T-helper 2 cell treated with Interferon-gamma antibody and Interleukin-4, amounts not matched to agents 100 ng/mL and 5 ng/mL, for 36 hours (primary cell): Measurements from ENCODE around the gene RTN4RL1. TPM values are rescaled to one million over a fixed set of nuclear protein-coding genes. Genes with fewer than 3 reads are reported as not detected.
"Not testable (repeated sequence)": the region's sequence is repeated elsewhere in the genome, so short reads cannot be mapped to it uniquely, and the experiment has no call there.

ENCODE experiments used
- intact Hi-C: fragments of 100-400 bp; cut with micrococcal nuclease; formaldehyde crosslinking; loops from one replicate; pipeline ENCODE4 v1.15.1; 2023
- total RNA-seq: library from RNA; stranded (reverse); gene quantifications from 2 replicates; pipeline ENCODE4 v1.2.3, GENCODE V29; 2022

Gene RTN4RL1
- total RNA-seq, 1 donor from 2014 or later: 0.61 TPM

DNA sequence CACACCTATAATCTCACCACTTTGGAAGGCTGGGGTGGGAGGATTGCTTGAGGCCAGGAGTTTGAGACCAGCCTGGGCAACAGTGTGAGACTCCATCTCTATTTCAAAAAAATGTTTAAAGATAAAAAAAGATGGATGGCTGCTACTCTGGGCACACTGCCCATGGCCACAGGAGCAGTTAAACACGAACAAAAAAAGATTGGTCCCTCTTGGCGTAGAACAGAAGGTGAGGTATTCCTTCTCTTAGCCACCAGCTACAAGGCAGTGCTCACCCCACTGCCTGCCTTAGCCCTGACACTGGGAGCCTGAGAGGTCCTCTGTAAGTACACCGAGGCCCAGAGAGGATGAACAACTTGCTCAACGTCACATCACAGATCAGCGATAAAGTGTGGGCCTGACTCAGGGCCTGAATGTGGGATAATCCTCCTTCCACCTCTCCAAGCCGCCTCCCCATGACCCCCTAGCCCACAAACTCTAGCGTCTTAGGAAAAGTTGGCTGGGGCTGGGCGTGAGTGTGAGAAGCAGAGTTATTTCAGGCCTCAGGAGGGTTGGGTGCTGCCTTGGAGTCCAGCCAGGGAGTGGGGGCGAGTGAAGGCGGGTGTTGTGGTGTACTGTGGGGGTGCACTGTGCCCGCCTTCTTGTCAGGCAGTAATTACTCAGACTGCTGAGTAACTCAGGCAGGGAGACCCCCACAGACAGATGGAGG lies 2.5 kb upstream of the RTN4RL1 start:
- intact Hi-C loops: no loop called here

DNA sequence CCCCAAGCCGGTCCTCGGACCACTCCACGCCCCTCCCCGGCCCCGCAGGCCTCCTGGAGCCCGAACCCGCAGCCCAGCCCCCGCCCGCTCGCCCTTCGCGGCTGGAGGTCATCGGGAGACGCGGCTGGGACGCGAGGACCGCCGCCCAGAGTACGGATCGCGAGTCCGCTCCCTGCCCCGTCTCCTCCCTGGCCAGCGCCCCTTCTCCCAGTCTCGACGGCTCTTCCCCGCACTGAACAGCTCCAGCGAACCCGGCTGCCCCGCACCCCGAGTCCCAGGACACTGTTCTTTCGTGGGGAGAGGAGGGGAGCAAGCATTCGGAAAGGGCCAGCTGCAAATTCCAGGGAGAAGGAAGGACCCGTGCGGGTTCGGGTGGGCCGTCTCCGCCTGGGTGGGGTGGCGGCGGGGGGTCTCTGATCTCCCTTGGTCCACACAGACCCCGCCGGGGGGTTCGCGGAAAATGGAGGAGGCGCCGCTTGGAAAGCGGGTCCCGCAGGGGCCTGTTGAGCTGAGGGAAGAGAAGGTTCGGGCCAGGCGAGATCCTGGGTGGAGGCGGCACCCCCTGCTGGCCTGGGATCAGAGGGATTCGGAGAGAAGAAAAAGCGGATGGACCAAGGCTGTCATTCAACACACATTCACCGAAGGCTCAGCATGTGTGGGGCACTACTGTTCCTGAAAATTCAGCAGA lies 632 bp upstream of the RTN4RL1 start:
- intact Hi-C loops: loop anchor here (1.0 kb wide), 1 partner anchor 16 kb away; no protein-coding TSS in a partner anchor

DNA sequence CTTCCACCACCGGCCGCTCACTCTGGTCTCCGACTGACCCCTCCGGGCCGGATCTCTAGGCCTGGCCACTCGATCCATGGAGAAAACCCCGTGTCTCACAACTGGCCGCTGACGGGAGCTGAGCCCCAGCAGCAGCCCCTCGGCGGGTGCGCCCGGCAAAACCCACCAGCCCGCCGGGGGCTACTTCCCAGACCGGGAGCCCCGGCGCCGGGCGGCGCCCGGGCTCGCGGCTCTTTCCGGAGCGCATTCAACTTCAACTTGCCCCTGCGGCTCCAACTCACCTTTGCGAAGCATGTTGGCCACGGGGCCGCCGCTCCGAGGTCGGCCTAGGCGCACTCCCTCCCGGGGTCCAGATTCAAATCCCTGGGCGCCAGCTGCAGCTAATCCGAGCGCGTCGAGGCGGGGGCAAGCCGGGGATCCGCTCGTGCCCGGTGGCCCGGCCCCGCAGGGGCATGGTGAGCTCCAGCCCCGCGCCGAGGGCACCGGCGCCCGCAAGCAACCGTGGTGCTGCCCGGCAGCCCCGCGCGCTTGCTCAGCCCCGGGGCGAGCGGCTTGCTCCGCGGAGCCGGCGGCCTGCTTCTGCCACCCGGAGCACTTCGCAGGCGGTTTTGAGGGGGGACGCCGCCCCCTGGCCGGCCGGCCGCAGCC lies 438 bp downstream of the RTN4RL1 start:
- intact Hi-C loops: loop anchor here (1.0 kb wide), 1 partner anchor 17 kb away; no protein-coding TSS in a partner anchor

DNA sequence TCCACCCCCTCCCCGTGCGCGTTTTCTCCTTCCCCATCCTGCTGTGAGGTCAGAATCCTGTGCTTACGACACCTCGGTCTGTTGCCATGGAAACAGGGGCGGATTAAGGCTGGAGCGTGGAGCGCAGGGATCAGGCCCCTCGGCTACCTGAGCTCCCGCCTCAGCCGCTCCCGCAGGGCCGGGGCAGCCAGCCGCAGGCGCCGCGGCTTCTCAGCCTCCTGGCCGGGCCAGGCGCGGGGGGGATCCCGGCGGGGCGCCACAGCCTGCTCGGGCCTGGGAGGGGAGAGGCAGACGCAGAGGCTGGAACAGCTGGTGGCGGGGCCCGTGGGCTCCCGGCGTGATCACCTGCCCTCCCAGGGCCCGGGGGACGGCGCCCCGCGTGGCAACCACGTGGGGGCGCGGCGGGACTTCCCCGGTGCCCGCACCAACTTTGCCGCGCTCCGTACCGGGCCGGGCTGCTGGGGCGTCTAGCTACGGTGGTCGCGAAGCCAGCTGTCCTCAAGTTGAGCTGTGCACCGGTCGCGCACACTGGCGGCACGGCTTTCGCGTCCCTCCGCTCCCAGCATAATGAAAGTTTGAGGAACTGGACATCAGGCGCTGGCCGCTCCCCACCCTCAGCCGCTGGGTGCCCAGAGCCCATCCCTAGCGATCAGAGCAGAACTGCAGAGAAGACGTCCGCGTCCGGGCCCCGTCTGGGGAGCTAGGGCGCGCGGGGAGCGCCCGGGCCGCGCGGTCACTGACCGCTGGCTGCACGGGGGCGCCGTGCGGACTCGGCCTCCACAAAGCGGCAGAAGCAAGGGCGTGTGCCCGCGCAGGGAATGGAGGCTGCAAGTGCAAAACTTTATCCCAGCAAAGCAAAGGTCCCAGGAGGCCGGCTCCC lies 1.2 kb downstream of the RTN4RL1 start:
- intact Hi-C loops: no loop called here

DNA sequence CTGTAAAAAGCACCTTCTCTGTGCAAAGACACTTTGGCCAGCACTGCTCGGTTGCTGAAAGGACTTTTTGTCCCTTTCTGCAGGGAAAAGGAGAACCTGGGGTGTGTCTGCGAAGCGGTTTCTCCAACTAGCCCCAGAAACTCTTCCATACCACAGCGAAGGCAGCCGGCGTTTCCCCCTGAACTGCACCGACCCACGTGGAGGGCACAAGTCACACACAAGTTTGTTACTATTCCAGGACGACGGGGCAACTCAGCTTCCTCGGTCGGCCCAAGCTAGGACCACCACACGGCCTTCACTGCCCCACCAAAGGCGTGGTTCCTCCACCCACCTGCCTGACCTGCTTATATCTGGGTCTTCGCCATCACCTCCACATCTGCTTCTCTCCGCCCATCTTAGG lies 1.9 kb downstream of the RTN4RL1 start:
- intact Hi-C loops: no loop called here

DNA sequence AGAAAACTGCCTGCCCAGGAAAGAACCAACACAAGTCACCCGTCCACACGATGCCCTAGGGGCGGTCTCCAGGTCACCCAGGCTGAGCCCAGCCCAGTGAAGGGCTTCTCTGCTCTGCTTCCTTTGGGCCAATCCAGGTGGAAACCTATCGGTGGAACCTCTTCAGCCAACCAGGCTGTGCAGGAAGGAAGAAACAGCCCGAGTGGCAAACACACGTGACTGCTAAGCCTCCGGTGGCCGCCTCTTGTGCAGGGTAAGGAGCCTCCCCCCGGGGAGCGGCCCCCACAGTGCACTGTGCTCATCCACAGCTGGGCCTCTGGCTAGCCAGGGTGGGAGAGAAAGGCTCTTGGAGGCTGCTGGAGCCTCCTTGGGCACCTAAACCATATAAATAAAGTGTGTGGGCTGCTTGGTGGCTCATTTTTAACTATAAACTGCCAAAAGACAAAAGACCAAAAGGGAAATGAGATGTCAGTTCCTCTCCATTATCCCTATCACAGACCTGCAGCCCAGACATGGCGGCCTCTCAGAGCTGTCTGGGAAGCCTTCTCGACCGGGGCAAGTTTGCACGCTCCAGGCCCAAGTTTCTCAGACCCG lies 2.4 kb downstream of the RTN4RL1 start:
- intact Hi-C loops: no loop called here

DNA sequence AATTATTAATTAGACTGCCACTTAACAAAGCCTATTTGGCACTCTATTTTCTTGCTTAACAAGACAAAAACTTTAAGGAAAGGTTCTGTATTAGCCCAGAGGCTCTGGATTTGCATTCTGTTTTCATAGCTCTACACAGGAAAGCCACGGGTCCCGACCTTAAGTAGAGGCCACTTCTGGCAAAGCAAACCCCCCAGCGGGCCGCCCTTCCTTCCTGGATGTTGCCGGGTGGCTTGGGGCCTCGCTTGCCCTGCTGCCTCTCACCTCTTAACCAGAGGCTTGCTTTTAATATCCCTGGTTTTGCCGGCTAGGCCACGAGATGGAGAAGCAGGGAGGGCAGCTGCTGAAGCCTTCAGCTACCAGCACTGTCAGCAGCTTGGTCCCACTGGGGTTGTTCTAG lies 4.4 kb downstream of the RTN4RL1 start:
- intact Hi-C loops: no loop called here

DNA sequence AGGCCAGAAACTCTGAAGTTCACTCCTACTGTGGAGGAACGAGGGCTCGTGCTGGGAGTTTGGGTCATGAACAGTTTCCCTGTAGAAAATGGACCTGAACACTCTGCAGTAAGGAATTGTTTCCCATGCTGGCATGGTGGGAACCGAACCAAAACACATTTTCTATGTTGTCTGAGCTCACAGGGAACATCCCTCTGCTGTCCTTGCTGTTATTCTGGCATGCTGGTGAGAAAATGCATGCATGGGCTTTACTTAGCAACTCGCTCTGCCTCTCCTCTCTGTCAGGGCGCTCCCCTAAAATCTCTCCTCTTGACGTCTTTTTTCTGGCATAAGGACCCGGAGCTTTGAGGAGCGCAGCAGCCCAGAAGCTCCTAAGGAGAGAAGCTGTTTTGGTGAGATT lies 5.4 kb downstream of the RTN4RL1 start:
- intact Hi-C loops: no loop called here

DNA sequence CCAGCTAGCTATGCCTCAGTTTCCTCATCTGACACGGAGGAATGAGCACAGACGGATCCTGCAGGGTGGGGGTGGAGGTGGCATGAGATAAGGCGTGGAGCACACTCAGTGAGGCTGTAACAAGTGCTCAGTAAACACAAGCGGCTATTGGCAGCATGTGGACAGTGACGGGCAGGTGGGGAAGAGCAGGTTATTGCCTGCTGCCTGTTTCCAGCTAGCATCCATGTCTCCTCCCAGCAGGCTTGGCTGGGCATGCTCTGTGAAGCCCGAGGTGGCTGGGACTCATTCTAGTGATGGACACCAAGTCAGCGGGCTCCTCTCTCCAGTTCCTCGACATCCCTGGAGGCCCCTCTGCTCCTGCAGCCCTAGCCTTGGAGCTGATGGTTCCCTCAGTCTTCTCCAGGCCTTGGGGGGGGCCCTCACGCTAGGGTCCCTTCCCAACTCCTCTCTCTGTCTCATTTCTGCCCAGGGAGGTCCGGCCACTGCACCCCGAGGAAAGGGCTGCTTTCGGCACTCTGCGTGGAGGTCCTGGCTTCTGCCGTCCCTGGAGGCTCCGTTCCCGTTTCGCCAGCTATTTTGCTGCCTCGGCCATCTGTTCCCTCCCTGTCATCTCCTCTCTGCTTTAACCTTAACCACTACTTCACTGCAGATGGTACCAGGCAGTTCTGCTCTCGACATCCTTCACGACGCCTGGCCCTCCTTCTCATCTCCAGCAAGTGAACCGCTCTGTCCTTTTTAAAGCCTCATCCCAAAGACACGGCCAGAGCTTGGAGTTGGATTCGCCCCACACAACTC lies 6.2 kb downstream of the RTN4RL1 start:
- intact Hi-C loops: no loop called here

DNA sequence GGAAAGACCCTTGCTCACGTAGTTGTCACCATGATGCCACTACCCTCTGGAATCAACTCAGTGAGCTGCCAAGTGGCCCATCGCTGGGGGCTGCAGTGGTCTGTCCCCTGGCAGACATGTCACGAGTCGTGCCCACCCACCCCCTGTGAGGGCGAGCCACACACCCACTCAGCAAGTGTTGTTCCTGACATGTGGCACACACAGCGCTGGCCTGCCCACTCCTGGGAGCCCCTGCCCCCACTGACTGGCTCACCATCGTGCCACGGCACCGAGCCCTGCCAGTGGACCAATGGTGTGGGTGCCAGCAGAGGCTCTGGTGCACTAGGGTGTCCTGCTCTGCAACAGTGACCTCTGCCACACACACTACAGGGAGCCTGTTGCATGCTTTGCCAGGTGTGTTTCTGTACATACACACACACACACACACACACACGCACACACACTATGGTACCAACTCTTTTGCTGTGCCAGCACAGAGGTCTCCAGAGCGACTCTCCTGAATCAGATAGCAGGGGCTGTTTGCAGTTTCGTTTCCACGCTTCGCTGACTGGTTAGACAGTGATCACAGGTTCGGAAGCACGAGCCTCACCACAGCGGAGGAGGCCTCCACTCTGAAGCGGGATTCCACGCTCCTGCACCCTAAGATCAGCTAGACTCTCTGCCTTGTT lies 7.7 kb downstream of the RTN4RL1 start:
- intact Hi-C loops: no loop called here

DNA sequence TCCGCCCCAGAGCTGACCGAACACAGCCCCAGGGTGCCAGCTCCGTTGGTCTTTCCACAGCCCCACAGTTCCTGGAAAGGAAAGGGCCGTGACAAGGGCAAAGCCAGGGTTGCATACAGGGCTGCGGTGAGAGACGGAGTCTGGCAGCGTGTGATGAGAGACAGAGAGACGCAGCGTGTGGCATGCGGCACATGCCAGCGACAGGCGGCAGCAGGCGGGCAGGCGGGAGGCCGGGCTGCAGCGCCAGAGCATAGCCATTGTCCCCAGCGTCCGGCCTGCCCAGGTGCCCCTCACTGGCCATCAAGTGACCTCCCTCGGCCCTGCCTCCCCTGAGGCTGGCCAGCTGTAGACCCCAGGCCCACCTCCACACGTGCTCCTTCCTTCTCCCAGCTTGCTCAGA lies 8.6 kb downstream of the RTN4RL1 start:
- intact Hi-C loops: no loop called here

DNA sequence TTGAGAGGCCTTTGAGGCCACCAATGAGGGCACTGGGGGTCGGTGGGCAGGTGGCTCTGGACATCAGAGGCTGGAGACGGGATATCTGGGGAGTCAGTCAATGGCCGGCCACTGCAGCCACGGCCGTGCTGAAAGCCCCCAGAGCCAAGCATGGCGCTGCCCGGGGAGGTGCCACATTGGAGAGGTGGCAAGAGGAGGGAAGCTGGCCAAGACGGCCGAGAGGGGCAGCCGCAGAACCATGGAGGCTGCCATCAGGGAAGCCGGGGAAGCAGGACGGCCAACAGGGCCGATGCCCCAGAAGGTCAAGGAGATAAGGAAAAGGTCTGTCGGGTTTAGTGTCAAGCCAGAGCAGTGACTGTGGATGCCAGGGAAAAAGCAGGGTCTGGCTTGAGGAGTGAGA lies 9.8 kb downstream of the RTN4RL1 start:
- intact Hi-C loops: no loop called here

DNA sequence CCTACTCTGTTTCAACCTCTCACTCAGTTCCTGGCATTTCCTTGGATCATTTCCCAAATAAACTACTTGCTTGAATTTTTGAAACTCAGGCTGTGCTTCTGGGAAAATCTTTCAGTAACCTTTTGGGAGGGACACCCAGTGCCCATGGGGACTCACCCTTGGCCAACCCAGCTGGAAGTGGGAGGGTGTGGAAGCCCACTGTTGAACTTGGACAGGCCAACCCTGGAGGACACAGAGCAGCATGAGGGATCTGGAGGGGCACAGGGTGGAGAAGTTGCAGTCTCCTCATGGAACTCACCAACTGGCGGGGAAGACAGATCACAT lies 11.2 kb downstream of the RTN4RL1 start:
- intact Hi-C loops: no loop called here

DNA sequence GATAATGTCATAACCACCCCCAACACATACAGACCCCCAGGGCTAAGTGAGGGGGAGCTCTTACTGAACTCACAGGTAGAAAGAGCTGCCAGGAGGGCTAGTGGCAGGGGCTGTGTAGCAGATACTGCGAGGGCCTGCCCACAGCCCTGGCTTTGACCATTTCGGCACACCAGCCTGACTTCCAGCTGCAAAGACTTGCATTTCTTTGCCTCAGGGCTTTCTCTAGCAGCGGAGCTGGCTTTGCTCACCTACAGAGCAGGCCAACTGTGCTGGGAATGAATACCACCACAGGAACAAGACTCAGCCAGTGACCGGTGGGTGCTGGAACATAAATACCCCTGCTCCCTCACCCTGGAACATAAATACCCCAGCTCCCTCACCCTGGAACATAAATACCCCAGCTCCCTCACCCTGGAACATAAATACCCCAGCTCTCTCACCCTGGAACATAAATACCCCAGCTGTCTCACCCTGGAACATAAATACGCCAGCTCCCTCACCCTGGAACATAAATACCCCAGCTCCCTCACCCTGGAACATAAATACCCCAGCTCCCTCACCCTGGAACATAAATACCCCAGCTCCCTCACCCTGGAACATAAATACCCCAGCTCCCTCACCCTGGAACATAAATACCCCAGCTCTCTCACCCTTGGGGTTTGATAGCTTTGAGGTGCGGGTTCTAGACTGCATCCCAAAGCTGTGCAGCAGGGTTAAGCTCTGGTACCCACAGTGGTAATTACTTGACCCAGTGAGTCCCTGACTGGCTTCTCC lies 11.7 kb downstream of the RTN4RL1 start:
- intact Hi-C loops: not testable (repeated sequence)

DNA sequence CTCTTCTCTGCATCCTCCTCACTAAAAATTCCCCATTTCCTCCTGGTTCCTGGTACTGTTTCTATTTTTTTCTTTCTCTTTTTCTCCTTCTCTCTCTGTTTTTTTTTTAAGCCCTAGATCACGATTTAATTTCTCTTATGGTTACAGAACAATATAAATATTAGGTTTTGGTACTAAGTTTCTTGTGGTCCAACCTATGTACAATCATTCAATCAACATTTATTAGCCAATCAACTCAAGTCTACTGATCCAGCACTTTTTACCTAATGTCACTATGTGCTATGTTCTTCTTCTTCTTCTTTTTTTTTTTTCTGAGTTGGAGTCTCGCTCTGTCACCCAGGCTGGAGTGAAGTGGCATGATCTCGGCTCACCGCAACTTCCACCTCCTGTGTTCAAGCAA lies 12.6 kb downstream of the RTN4RL1 start:
- intact Hi-C loops: no loop called here

DNA sequence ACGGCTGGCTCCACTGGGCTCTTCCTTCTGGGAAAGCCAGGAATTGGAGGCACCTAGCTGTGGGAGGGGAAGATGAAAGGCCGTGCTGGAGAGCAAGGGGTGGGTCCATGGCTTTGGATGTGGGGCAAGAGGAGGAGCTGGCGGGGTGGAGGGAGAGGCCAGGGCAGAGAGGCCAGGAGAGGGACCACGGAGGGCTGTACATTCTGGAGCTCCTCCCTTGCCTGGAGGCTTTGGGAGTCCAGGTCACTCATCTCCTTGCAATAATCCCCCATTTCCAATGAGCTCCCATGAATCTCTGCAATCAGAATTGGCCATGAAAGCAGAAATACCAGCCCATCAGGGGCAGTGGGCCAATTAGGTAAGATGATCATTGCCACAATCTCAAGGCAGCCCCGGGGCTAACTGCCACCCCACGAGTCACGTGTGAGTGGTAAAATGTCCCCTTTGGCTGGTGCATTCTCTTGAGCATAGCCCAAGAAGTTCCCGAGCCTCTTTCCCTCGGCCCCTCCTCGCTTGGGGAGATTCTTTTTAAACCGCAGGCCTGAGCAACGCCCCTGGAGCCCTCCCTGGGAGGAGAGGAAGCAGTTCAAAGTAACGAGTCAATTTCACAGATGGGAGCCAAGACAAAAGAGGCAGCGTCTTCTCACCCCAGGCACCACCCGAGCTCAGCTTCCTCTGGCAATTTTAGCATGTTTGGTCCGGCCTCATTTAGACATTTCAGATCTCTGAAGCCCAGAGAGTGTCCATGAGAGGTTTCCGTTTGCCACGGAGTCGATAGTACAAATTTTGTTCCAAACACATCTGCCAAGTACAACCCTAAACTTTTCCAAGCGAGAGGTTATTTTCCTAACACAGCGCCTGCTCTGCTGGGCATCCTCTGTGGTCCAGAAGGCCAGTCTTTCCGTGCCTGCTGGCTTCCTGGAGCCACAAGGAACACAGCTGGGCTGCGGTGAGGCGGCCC lies 13.4 kb downstream of the RTN4RL1 start:
- intact Hi-C loops: no loop called here

DNA sequence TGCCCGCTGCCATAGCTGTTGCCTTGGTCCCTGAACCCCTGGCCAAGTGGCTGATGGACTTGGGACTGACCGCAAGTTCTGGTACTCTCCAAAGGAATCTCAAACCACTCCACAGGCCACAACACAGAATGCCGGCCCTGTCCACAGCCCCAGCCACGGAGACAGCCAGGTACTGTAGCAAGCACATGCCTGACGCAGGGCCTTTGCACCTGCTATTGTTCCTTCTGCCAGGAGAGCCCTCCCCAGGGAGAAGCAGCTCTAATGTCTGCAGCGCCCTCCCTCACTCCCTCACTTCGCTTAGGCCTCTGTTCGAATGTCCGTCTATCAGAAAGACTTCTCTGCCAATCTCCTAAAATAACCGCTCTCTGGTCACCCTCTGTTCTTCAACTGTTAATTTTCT lies 15.4 kb downstream of the RTN4RL1 start:
- intact Hi-C loops: no loop called here
